SK-N-SH (cell line): ENCODE results near the gene ACTN2. TPM values are rescaled to one million over a fixed set of nuclear protein-coding genes. Genes with fewer than 3 reads are reported as not detected.

Experiments used
- CTCF ChIA-PET: fragments of 300-600, 350-600 bp; formaldehyde crosslinking; extraction: SDS; loops from one replicate; lab custom pipeline; 2021; lab: Yijun Ruan, JAX
- POLR2A ChIA-PET: fragments of 350-600 bp; sonication (Branson Sonifier 250); formaldehyde crosslinking; extraction: SDS; loops from one replicate; lab custom pipeline; 2020; ENCODE audit warnings: antibody characterized with exemption, inconsistent platforms; lab: Yijun Ruan, JAX
- DNase-seq: peaks from one replicate; pipeline ENCODE4 v3.0.0; 2012
- H2AFZ ChIP-seq: fragments of 200-600 bp; sonication (generic); 2 replicates; pipeline ENCODE4 v1.8.1; 2016; ENCODE audit warnings: antibody characterized with exemption, mild to moderate bottlenecking, low read depth
- H3F3A ChIP-seq: fragments of 200-600 bp; sonication (generic); replicated peaks from 2 replicates; pipeline ENCODE3; 2016; ENCODE audit warnings: antibody characterized with exemption, mild to moderate bottlenecking; ENCODE audit not compliant: insufficient read depth
- H3K27ac ChIP-seq, 2 experiments: fragments of 200-500 bp in 1 of 2; fragments of 200-600 bp in 1 of 2; sonication (Bioruptor generic) in 1 of 2; sonication (generic), shearing (Covaris generic) in 1 of 2; 2 replicates each; pipeline versions ENCODE4 v1.5.1 to v1.6.1; 2014 to 2016; ENCODE audit warnings: low read depth in 2 of 2, inconsistent platforms in 1 of 2, low read length in 1 of 2, mild to moderate bottlenecking in 1 of 2, mixed read lengths in 1 of 2
- H3K27me3 ChIP-seq: fragments of 200-600 bp; sonication (generic), shearing (Covaris generic); 2 replicates; pipeline ENCODE4 v1.6.1; 2016; ENCODE audit warnings: mixed run types; ENCODE audit not compliant: insufficient read depth
- H3K36me3 ChIP-seq, 2 experiments: fragments of 200-500 bp in 1 of 2; fragments of 200-600 bp in 1 of 2; sonication (Bioruptor generic) in 1 of 2; sonication (generic) in 1 of 2; replicated peaks in 1 of 2; 2 replicates each; pipeline versions ENCODE3 to v1.5.1; 2014 to 2016; ENCODE audit warnings: low read length in 1 of 2, mild to moderate bottlenecking in 1 of 2; ENCODE audit not compliant: insufficient read depth in 2 of 2, control insufficient read depth in 1 of 2
- H3K4me1 ChIP-seq, 2 experiments: fragments of 200-500 bp in 1 of 2; fragments of 200-600 bp in 1 of 2; sonication (Bioruptor generic) in 1 of 2; sonication (generic), shearing (Covaris generic) in 1 of 2; 2 replicates each; pipeline versions ENCODE4 v1.5.1 to v1.6.1; 2014 to 2016; ENCODE audit warnings: low read depth in 1 of 2, low read length in 1 of 2, mixed run types in 1 of 2; ENCODE audit not compliant: insufficient read depth in 2 of 2, control insufficient read depth in 1 of 2
- H3K4me2 ChIP-seq: fragments of 200-600 bp; sonication (generic), shearing (Covaris generic); 2 replicates; pipeline ENCODE4 v1.6.1; 2017; ENCODE audit warnings: mixed run types
- H3K4me3 ChIP-seq, 2 experiments: fragments of 200-500 bp in 1 of 2; fragments of 200-600 bp in 1 of 2; sonication (Bioruptor generic) in 1 of 2; sonication (generic), shearing (Covaris generic) in 1 of 2; 2 replicates each; pipeline versions ENCODE4 v1.5.1 to v1.8.1; 2014 to 2016; ENCODE audit warnings: low read depth in 2 of 2, inconsistent platforms in 1 of 2, low read length in 1 of 2, mild to moderate bottlenecking in 1 of 2, mixed read lengths in 1 of 2, moderate library complexity in 1 of 2
- H3K79me2 ChIP-seq: fragments of 200-600 bp; sonication (generic); 2 replicates; pipeline ENCODE4 v1.8.1; 2017; ENCODE audit warnings: mild to moderate bottlenecking; ENCODE audit not compliant: insufficient read depth
- H3K9ac ChIP-seq: fragments of 200-600 bp; sonication (generic); 2 replicates; pipeline ENCODE4 v1.6.1; 2017; ENCODE audit warnings: mixed run types
- H3K9me2 ChIP-seq: fragments of 200-600 bp; sonication (generic); 2 replicates; pipeline ENCODE4 v1.6.1; 2017; ENCODE audit warnings: mixed run types
- H3K9me3 ChIP-seq: fragments of 200-600 bp; sonication (generic); 2 replicates; pipeline ENCODE4 v1.6.1; 2017; ENCODE audit warnings: mixed run types, mild to moderate bottlenecking, moderate library complexity
- H4K20me1 ChIP-seq: fragments of 200-600 bp; sonication (generic); 2 replicates; pipeline ENCODE4 v1.6.1; 2017; ENCODE audit warnings: mild to moderate bottlenecking, mixed run types; ENCODE audit not compliant: insufficient read depth
- FOSL2 ChIP-seq: IDR thresholded peaks from 2 replicates; pipeline ENCODE4 v1.4.0; 2012; ENCODE audit warnings: low read depth, mild to moderate bottlenecking, moderate library complexity, borderline replicate concordance
- MXI1 ChIP-seq: IDR thresholded peaks from 2 replicates; pipeline ENCODE4 v1.6.1; 2012; ENCODE audit warnings: mild to moderate bottlenecking, low read depth, low read length, improper control_type of control experiment
- RXRA ChIP-seq: IDR thresholded peaks from 2 replicates; pipeline ENCODE4 v1.4.0; 2012; ENCODE audit warnings: low read depth, mild to moderate bottlenecking, borderline replicate concordance
- WGBS: methylation state at CpG from one replicate; pipeline ENCODE4 v1.1.6; 2017; ENCODE audit warnings: low lambda C conversion rate; 5-methylcytosine and 5-hydroxymethylcytosine counted together
- polyA plus RNA-seq, 3 experiments: library from polyadenylated mRNA; depleted of rRNA; stranded (reverse); fragments of >200 nt; gene quantifications; 2 replicates each; pipeline ENCODE4 v1.2.3, GENCODE V29; 2012
- TF ChIP-seq, protein P1 (sequence below): IDR thresholded peaks from 2 replicates; pipeline ENCODE4 v1.4.0; 2012; ENCODE audit warnings: low read depth
- TF ChIP-seq, protein P2 (sequence below): IDR thresholded peaks from 2 replicates; pipeline ENCODE4 v1.4.0; 2012; ENCODE audit warnings: low read depth, borderline replicate concordance
- TF ChIP-seq, protein P3 (sequence below): fragments of 150-350 bp; IDR thresholded peaks from 2 replicates; pipeline ENCODE4 v1.6.1; 2016; ENCODE audit warnings: mild to moderate bottlenecking, low read depth, low read length

The ACTN2 gene
- 0.10 and 0.15 TPM in 2 replicates for polyA plus RNA-seq (2012; rRNA removed)
- 0.03 TPM in 2 replicates for polyA plus RNA-seq (2012; cell fraction: cytosol; rRNA removed)
- polyA plus RNA-seq (2012; cell fraction: nucleus; rRNA removed), result 0.76 TPM in 2 replicates

DNA sequence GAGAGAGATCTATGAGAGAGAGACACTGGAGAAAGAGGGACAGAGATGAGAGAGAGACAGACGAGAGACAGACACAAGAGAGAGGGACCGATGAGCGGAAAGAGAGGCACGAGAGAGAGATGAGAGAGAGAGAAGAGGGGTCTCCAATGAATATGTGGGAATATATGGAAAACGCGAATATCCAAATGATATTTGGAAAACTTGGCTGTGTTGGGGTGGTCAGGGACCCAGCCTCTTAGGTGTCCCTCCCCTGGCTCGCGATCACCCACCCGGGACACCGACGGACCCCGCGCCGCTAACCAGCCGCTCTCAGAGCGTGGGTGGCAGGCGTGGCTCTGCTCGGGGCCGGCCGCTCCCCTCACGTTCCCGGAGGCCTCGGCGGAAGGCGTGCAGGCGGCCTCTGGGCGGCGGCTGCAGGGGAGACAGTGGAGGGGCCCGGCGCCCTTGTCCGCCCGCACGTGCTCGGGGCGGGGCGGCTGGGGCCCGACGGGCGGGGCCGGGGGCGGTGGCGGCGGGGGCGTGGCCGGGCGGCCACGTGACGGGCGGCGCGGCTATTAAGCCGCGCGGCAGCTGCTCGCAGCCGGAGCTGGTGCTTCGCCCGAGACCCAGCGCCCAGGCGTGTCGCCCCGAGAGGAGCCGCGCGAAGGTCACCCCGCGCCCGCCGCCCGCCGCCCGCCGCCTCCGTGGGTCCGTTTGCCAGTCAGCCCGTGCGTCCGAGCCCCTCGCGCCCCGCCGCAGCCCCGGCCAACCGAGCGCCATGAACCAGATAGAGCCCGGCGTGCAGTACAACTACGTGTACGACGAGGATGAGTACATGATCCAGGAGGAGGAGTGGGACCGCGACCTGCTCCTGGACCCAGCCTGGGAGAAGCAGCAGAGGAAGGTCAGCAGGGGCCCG is at the start of gene ACTN2:
Gene ACTN2 (plus strand): TSS at position 583 of the 898 bp plus-strand sequence. CDS start 175 bp downstream, at position 758.
- H3K9me3 ChIP-seq, result no peaks in the 10 kb centered on the region
- 37% methylated on average over 7 of the region's 93 CpGs for WGBS
- peaks cover 0 to 6% of the 10 kb centered on the region in 2 experiments; a peak in 1 of 4 replicates for H3K4me1 ChIP-seq
- H3K36me3 ChIP-seq, result no peaks in the 10 kb centered on the region
- POLR2A ChIA-PET, result interaction anchor here (1.0 kb wide), 1 partner anchor 82 kb away, joined by 3 read pairs; the partner anchor contains the start of gene HEATR1
- peak within 1 kb of the TSS; percentile 88; the same call in 1 of the 2 replicates for H2AFZ ChIP-seq
- H3K4me3 ChIP-seq, result peak within 1 kb of the TSS; percentile 46 to 68
- TF ChIP-seq, protein P1, sequence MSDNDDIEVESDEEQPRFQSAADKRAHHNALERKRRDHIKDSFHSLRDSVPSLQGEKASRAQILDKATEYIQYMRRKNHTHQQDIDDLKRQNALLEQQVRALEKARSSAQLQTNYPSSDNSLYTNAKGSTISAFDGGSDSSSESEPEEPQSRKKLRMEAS, result peak; percentile 44; the same call in 1 of the 2 replicates
- TF ChIP-seq, protein P2, sequence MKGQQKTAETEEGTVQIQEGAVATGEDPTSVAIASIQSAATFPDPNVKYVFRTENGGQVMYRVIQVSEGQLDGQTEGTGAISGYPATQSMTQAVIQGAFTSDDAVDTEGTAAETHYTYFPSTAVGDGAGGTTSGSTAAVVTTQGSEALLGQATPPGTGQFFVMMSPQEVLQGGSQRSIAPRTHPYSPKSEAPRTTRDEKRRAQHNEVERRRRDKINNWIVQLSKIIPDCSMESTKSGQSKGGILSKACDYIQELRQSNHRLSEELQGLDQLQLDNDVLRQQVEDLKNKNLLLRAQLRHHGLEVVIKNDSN, result peak; percentile 63; the same call in 1 of the 2 replicates
- no peak for TF ChIP-seq MXI1
- no peaks in the 10 kb centered on the region for H3K9me2 ChIP-seq
- no peak within 1 kb of the TSS for H3K27ac ChIP-seq
- peak within 1 kb of the TSS; percentile 92 for H3K4me2 ChIP-seq
- no peak within 1 kb of the TSS; the same call in 1 of the 2 replicates for H3K9ac ChIP-seq
- CTCF ChIA-PET, result interaction anchor here (1.3 to 1.4 kb wide), 2 partner anchors 32 to 73 kb away, joined by 3 to 4 read pairs; no protein-coding TSS in a partner anchor
- no peaks in the 10 kb centered on the region for H3F3A ChIP-seq
- H4K20me1 ChIP-seq, result no peaks in the 10 kb centered on the region
- H3K79me2 ChIP-seq, result no peaks in the 10 kb centered on the region
- H3K27me3 ChIP-seq, result peaks cover 7% of the 10 kb centered on the region; the same call in 1 of the 2 replicates
- peak; percentile 94 for DNase-seq

DNA sequence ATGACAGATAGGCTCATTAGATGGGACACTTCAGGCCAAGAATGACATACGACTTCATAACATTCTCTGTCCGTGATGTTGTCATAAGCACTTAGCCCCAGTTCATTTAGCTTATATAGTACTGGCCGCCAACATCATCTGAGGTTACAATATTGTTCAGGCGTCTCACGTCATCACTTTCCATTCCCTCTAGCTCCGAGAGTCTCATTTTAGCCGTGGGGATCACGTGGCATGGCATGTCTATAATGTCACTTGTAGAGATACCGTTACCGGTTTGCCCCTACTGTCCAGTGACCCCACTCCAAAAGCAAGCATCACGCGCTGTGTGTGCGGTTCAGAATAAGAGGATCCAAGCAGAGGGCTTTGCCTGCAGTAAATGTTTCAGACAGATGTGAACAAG is 47.4 kb upstream of the ACTN2 start:
- H3K4me3 ChIP-seq, result no peak overlapping the region
- ChIA-PET POLR2A (no interaction called here), CTCF (interaction anchor here (1.5 kb wide), 1 partner anchor 30 kb away, joined by 3 read pairs; no protein-coding TSS in a partner anchor)
- no peak for DNase-seq
- no peaks in the 10 kb centered on the region for H3K36me3 ChIP-seq
- WGBS, result 67% methylated on average over 13 of the region's 13 CpGs
- no peaks in the 10 kb centered on the region for H3K27me3 ChIP-seq
- no peak overlapping the region for H2AFZ ChIP-seq
- no peak overlapping the region for H3K9ac ChIP-seq
- no peaks in the 10 kb centered on the region for H3K4me1 ChIP-seq
- no peak overlapping the region for H3K4me2 ChIP-seq
- no peaks in the 10 kb centered on the region for H3F3A ChIP-seq
- no peaks in the 10 kb centered on the region for H3K9me3 ChIP-seq
- TF ChIP-seq FOSL2 (no peak), RXRA (no peak)
- TF ChIP-seq, protein P3, sequence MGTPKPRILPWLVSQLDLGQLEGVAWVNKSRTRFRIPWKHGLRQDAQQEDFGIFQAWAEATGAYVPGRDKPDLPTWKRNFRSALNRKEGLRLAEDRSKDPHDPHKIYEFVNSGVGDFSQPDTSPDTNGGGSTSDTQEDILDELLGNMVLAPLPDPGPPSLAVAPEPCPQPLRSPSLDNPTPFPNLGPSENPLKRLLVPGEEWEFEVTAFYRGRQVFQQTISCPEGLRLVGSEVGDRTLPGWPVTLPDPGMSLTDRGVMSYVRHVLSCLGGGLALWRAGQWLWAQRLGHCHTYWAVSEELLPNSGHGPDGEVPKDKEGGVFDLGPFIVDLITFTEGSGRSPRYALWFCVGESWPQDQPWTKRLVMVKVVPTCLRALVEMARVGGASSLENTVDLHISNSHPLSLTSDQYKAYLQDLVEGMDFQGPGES, result no peak
- no peak overlapping the region for H3K27ac ChIP-seq
- H4K20me1 ChIP-seq, result no peaks in the 10 kb centered on the region
- no peaks in the 10 kb centered on the region for H3K79me2 ChIP-seq
- no peaks in the 10 kb centered on the region for H3K9me2 ChIP-seq
